Neural cell (in vitro differentiated cells): Measurements from ENCODE around the gene DESI2.

Source experiments
- EP300 ChIP-seq: fragments of 450-650 bp; conservative IDR thresholded peaks from 2 replicates; pipeline ENCODE4 v1.6.1; 2014; ENCODE audit warnings: antibody characterized with exemption, mild to moderate bottlenecking, moderate library complexity; ENCODE audit not compliant: poor library complexity, severe bottlenecking
- POLR2AphosphoS5 ChIP-seq: IDR thresholded peaks from 2 replicates; pipeline ENCODE4 v1.6.1; 2012
- TF ChIP-seq, protein P1 (sequence below): fragments of 450-650 bp; IDR thresholded peaks from 2 replicates; pipeline ENCODE4 v1.5.1; 2014; ENCODE audit warnings: antibody characterized with exemption, mild to moderate bottlenecking, moderate library complexity; ENCODE audit not compliant: poor library complexity, severe bottlenecking

DNA sequence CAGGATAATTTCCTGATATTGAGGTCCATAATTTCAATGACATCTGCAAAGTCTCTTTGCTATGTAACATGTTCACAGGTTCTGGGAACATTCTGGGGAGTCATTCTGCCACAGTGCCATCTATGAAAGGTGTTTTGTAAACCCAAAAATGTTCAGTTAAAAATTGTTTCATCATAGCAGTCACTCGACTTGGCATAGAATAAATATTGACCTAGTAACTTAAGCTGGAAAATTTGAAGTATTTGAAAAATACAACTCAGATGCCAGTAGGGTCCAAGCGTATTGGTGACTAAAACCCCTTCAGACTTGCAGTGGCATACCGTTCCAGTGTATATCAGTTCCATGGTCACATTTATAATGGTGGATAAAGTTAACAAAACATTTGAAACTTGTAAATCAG lies 6.8 kb downstream of the DESI2 start:
- TF ChIP-seq EP300 (no peak), POLR2AphosphoS5 (no peak)
- TF ChIP-seq, protein P1, sequence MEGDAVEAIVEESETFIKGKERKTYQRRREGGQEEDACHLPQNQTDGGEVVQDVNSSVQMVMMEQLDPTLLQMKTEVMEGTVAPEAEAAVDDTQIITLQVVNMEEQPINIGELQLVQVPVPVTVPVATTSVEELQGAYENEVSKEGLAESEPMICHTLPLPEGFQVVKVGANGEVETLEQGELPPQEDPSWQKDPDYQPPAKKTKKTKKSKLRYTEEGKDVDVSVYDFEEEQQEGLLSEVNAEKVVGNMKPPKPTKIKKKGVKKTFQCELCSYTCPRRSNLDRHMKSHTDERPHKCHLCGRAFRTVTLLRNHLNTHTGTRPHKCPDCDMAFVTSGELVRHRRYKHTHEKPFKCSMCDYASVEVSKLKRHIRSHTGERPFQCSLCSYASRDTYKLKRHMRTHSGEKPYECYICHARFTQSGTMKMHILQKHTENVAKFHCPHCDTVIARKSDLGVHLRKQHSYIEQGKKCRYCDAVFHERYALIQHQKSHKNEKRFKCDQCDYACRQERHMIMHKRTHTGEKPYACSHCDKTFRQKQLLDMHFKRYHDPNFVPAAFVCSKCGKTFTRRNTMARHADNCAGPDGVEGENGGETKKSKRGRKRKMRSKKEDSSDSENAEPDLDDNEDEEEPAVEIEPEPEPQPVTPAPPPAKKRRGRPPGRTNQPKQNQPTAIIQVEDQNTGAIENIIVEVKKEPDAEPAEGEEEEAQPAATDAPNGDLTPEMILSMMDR, result no peak
